B cell (primary cell): Measurements from ENCODE around the gene MUC5AC. TPM values are rescaled to one million over a fixed set of nuclear protein-coding genes. Genes with fewer than 3 reads are reported as not detected.

Experiments
- ATAC-seq: fragments of 200-7000 bp; cut with Tn5 transposase; one replicate; pipeline ENCODE4 v1.10.0; 2021; ENCODE audit warnings: low read depth, mild to moderate bottlenecking, moderate number of reproducible peaks, moderate library complexity
- CTCF ChIA-PET: fragments of 350-600 bp; sonication (Branson Sonifier 250); formaldehyde crosslinking; loops from one replicate; lab custom pipeline; 2021; ENCODE audit warnings: antibody characterized with exemption, inconsistent platforms; lab: Charles Lee
- POLR2A ChIA-PET: fragments of 350-600 bp; sonication (Branson Sonifier 250); formaldehyde crosslinking; loops from one replicate; lab custom pipeline; 2021; ENCODE audit warnings: antibody characterized with exemption; lab: Charles Lee
- DNase-seq: peaks from one replicate; pipeline ENCODE4 v3.0.0; 2013
- H2AFZ ChIP-seq: 2 replicates; pipeline ENCODE4 v1.6.1; 2012; ENCODE audit warnings: mild to moderate bottlenecking, low read depth, low read length; ENCODE audit not compliant: insufficient read depth, poor library complexity, severe bottlenecking
- H3K27ac ChIP-seq, 2 donors: 1 replicate in 1 of 2; 2 replicates in 1 of 2; pipeline ENCODE4 v1.5.1; 2012 to 2013; ENCODE audit warnings: low read length in 2 of 2, mild to moderate bottlenecking in 2 of 2, moderate library complexity in 1 of 2
- H3K27me3 ChIP-seq, 4 experiments: fragments of 200-600 bp in 1 of 4; sonication (generic) in 1 of 4; replicated peaks in 1 of 4; 1 replicate in 2 of 4; 2 replicates in 2 of 4; pipeline versions ENCODE4 v1.6.1 to v1.7.0; 2013 to 2016; ENCODE audit warnings: low read length in 3 of 4, mild to moderate bottlenecking in 2 of 4, mixed read lengths in 1 of 4, moderate library complexity in 1 of 4; ENCODE audit not compliant: insufficient read depth in 4 of 4, control insufficient read depth in 3 of 4; ENCODE audit errors: control extremely low read depth in 1 of 4
- H3K36me3 ChIP-seq, 2 experiments: replicated peaks in 1 of 2; 1 replicate in 1 of 2; 2 replicates in 1 of 2; pipeline versions ENCODE4 v1.6.1 to v1.7.1; 2013; ENCODE audit warnings: low read length in 1 of 2; ENCODE audit not compliant: insufficient read depth in 2 of 2, control insufficient read depth in 1 of 2; ENCODE audit errors: control extremely low read depth in 1 of 2, extremely low read depth in 1 of 2
- H3K4me1 ChIP-seq, 2 donors: fragments of 200-600 bp in 1 of 2; sonication (generic) in 1 of 2; 1 replicate in 1 of 2; 2 replicates in 1 of 2; pipeline versions ENCODE4 v1.5.1 to v1.6.1; 2013 to 2017; ENCODE audit warnings: low read length in 2 of 2; ENCODE audit not compliant: control insufficient read depth in 2 of 2, insufficient read depth in 2 of 2
- H3K4me2 ChIP-seq: replicated peaks from 2 replicates; pipeline ENCODE3; 2012; ENCODE audit warnings: mild to moderate bottlenecking, low read depth, low read length; ENCODE audit not compliant: poor library complexity, severe bottlenecking
- H3K4me3 ChIP-seq, 5 experiments: fragments of 200-600 bp in 1 of 5; sonication (generic) in 1 of 5; 1 replicate in 3 of 5; 2 replicates in 2 of 5; pipeline versions ENCODE4 v1.5.1 to v1.7.0; 2011 to 2016; ENCODE audit warnings: low read length in 4 of 5, mild to moderate bottlenecking in 4 of 5, low read depth in 2 of 5, control low read depth in 1 of 5, moderate library complexity in 1 of 5; ENCODE audit not compliant: insufficient read depth in 1 of 5; ENCODE audit errors: control extremely low read depth in 1 of 5, extremely low read depth in 1 of 5
- H3K79me2 ChIP-seq: fragments of 200-600 bp; sonication (generic); one replicate; pipeline ENCODE4 v1.6.0; 2016; ENCODE audit warnings: low read length; ENCODE audit not compliant: control insufficient read depth, insufficient read depth
- H3K9ac ChIP-seq: fragments of 200-600 bp; sonication (generic); 2 replicates; pipeline ENCODE4 v1.6.1; 2017; ENCODE audit warnings: mild to moderate bottlenecking, low read length, moderate library complexity
- H3K9me3 ChIP-seq, 3 donors: one replicate each; pipeline versions ENCODE4 v1.6.1 to v1.7.1; 2013; ENCODE audit warnings: low read length in 2 of 3; ENCODE audit not compliant: control insufficient read depth in 2 of 3, insufficient read depth in 1 of 3; ENCODE audit errors: control extremely low read depth in 1 of 3
- H4K20me1 ChIP-seq: 2 replicates; pipeline ENCODE4 v1.6.0; 2012; ENCODE audit warnings: mild to moderate bottlenecking, low read length; ENCODE audit not compliant: insufficient read depth, control insufficient read depth, poor library complexity, severe bottlenecking
- H3K27ac Mint-ChIP-seq: one replicate; pipeline ENCODE4 v1.8.0; 2021; ENCODE audit warnings: mixed read lengths
- H3K27me3 Mint-ChIP-seq: one replicate; pipeline ENCODE4 v1.8.0; 2021; ENCODE audit warnings: mixed read lengths
- H3K4me1 Mint-ChIP-seq: one replicate; pipeline ENCODE4 v1.8.0; 2021; ENCODE audit warnings: mixed read lengths
- H3K4me3 Mint-ChIP-seq: one replicate; pipeline ENCODE4 v1.8.0; 2021; ENCODE audit warnings: mixed read lengths
- H3K9me3 Mint-ChIP-seq: one replicate; pipeline ENCODE4 v1.8.0; 2022; ENCODE audit warnings: mixed read lengths; ENCODE audit not compliant: insufficient read depth
- EZH2 ChIP-seq: IDR thresholded peaks from 2 replicates; pipeline ENCODE4 v1.6.1; 2012; ENCODE audit warnings: borderline replicate concordance, low read depth, mild to moderate bottlenecking, moderate library complexity, low read length; ENCODE audit not compliant: insufficient read depth, poor library complexity, severe bottlenecking
- WGBS: methylation state at CpG from one replicate; pipeline ENCODE4 v1.1.5; 2013; ENCODE audit warnings: missing lambda C conversion rate; ENCODE audit not compliant: insufficient coverage; 5-methylcytosine and 5-hydroxymethylcytosine counted together
- intact Hi-C: fragments of 100-400 bp; cut with micrococcal nuclease; formaldehyde crosslinking; loops from one replicate; pipeline ENCODE4 v1.10.0; 2022
- polyA plus RNA-seq: library from polyadenylated mRNA; depleted of rRNA; stranded (reverse); fragments of >200 nt; gene quantifications from 2 replicates; pipeline ENCODE4 v1.2.3, GENCODE V29; 2012
- total RNA-seq, 2 donors: library from RNA; stranded (reverse); fragments of 120-200 nt in 1 of 2; gene quantifications; 1 replicate in 1 of 2; 2 replicates in 1 of 2; pipeline versions ENCODE4 v1.2.3 to v1.2.4, GENCODE V29; 2013 to 2022
- TF ChIP-seq, protein P1 (sequence below): fragments of 200-600 bp; IDR thresholded peaks from one replicate; pipeline ENCODE4 v1.8.0; 2022; ENCODE audit warnings: antibody characterized with exemption, mild to moderate bottlenecking

Gene MUC5AC
- total and polyA plus RNA-seq, 2 donors (not counting 1 experiment from before 2014, with no cell fraction given): not detected

DNA sequence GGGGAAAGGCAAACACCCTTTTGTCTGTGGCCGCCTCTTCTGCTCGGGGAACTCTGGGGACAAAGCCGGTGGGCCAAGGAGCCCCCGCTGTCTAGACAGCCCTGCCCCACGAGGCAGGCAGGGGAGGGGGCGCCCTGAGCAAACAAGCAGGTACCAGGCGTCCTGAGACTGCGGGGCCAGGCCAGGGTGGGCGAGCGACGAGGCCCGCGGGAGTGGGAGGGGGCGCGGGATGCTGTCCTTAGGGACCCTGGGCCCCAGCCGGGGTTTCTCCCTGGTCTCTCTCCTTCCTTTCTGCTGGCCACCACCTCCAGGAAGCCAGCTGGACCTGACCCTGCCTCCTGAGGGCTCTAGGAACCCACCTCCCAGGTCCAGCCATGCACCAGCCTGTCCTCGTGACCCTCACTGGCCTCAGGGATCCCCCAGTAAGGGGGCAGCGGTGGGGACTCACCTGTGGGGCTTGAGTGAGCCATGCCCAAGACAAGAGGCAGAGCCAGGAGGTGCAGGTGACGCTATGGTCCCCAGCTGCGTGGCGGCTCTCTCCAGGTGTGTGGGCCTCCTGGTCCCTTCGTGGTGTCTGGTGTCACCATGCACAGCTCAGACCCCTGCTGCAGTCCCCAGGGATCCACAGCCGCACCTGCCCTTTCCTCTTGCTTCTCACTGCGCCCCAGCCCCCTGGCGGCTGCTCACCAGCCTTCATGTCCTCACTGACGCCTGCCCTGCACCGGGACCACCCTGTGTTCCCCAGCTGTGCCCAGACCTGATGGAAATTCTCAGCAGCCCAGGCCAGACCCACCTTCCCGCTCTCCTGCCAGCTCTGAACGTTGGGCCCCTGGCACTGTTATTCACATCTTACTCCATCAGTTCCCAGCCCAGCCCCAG, 26.5 kb upstream of the MUC5AC start:
- ChIA-PET POLR2A (no interaction called here), CTCF (no interaction called here)
- H3K9ac ChIP-seq: no peak overlapping the region
- H2AFZ ChIP-seq: no peak overlapping the region
- no peak overlapping the region for H3K4me3 ChIP-seq
- no peak for ATAC-seq
- no peaks in the 10 kb centered on the region for H3K27me3 ChIP-seq
- H4K20me1 ChIP-seq: no peaks in the 10 kb centered on the region
- H3K36me3 ChIP-seq: no peaks in the 10 kb centered on the region
- TF ChIP-seq, protein P1, sequence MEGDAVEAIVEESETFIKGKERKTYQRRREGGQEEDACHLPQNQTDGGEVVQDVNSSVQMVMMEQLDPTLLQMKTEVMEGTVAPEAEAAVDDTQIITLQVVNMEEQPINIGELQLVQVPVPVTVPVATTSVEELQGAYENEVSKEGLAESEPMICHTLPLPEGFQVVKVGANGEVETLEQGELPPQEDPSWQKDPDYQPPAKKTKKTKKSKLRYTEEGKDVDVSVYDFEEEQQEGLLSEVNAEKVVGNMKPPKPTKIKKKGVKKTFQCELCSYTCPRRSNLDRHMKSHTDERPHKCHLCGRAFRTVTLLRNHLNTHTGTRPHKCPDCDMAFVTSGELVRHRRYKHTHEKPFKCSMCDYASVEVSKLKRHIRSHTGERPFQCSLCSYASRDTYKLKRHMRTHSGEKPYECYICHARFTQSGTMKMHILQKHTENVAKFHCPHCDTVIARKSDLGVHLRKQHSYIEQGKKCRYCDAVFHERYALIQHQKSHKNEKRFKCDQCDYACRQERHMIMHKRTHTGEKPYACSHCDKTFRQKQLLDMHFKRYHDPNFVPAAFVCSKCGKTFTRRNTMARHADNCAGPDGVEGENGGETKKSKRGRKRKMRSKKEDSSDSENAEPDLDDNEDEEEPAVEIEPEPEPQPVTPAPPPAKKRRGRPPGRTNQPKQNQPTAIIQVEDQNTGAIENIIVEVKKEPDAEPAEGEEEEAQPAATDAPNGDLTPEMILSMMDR: no peak
- no peak for TF ChIP-seq EZH2
- H3K27me3 Mint-ChIP-seq: peaks cover 11% of the 10 kb centered on the region
- no peak for DNase-seq
- no peak overlapping the region for H3K27ac ChIP-seq
- H3K9me3 Mint-ChIP-seq: peaks cover 15% of the 10 kb centered on the region
- intact Hi-C loops: no loop called here
- 86% methylated on average over 29 of the region's 29 CpGs for WGBS
- no peaks in the 10 kb centered on the region for H3K4me1 Mint-ChIP-seq
- no peak overlapping the region for H3K27ac Mint-ChIP-seq
- peaks cover 6 to 14% (median 10%) of the 10 kb centered on the region in 3 donors for H3K9me3 ChIP-seq
- H3K4me2 ChIP-seq: no peak overlapping the region
- H3K4me3 Mint-ChIP-seq: no peak overlapping the region
- H3K4me1 ChIP-seq: no peaks in the 10 kb centered on the region
- H3K79me2 ChIP-seq: no peaks in the 10 kb centered on the region

DNA sequence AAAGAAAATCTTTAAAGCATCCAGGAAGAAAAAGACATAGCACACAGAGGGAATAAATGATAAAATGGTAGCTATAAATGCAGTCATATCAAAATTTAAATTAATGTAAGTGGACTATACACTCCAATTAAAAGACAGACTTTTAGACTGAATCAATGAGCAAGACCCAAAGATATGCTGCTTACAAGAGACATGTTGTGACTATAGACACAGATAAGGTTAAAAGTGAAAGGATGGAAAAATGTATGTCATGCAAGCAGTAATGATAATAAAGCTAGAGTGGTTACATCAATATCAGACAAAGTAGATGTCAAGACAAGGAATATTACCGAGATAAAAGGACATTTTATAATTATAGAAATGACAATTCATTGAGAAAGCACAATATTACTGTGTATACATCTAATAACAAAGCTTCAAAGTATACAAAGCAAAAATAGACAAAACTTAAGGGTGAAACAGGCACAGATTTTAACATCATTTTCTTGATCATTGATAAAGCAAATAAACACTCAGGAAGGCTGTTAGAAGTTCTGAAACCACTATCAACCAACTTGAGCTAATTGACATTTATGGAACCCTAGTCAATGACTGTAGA, 22.8 kb upstream of the MUC5AC start:
- Histone ChIP-seq H4K20me1 (no peaks in the 10 kb centered on the region), H3K4me1 (no peaks in the 10 kb centered on the region), H3K27ac (no peak overlapping the region), H3K4me3 (no peak overlapping the region), H2AFZ (no peak overlapping the region), H3K9me3 (peaks cover 6 to 14% (median 10%) of the 10 kb centered on the region in 3 donors), H3K9ac (no peak overlapping the region), H3K27me3 (no peaks in the 10 kb centered on the region), H3K4me2 (no peak overlapping the region), H3K79me2 (no peaks in the 10 kb centered on the region), H3K36me3 (no peaks in the 10 kb centered on the region)
- Mint-ChIP-seq H3K9me3 (peaks cover 17% of the 10 kb centered on the region), H3K27me3 (peaks cover 29% of the 10 kb centered on the region), H3K4me3 (no peak overlapping the region), H3K4me1 (no peaks in the 10 kb centered on the region), H3K27ac (no peak overlapping the region)
- ATAC-seq (no peak), DNase-seq (no peak)
- no CpG with 5 or more reads among the region's 1 CpG for WGBS
- ChIA-PET CTCF (no interaction called here), POLR2A (no interaction called here)
- TF ChIP-seq EZH2: no peak
- TF ChIP-seq, protein P1: no peak
- intact Hi-C loops: no loop called here
